B cell (primary cell): Measurements from ENCODE around the gene LANCL2. TPM values are rescaled to one million over a fixed set of nuclear protein-coding genes. Genes with fewer than 3 reads are reported as not detected.

ENCODE experiments used
- ATAC-seq: fragments of 200-7000 bp; cut with Tn5 transposase; one replicate; pipeline ENCODE4 v1.10.0; 2021; ENCODE audit warnings: low read depth, mild to moderate bottlenecking, moderate number of reproducible peaks, moderate library complexity
- CTCF ChIA-PET: fragments of 350-600 bp; sonication (Branson Sonifier 250); formaldehyde crosslinking; loops from one replicate; lab custom pipeline; 2021; ENCODE audit warnings: antibody characterized with exemption, inconsistent platforms; lab: Charles Lee
- POLR2A ChIA-PET: fragments of 350-600 bp; sonication (Branson Sonifier 250); formaldehyde crosslinking; loops from one replicate; lab custom pipeline; 2021; ENCODE audit warnings: antibody characterized with exemption; lab: Charles Lee
- DNase-seq: peaks from one replicate; pipeline ENCODE4 v3.0.0; 2013
- H2AFZ ChIP-seq: 2 replicates; pipeline ENCODE4 v1.6.1; 2012; ENCODE audit warnings: mild to moderate bottlenecking, low read depth, low read length; ENCODE audit not compliant: insufficient read depth, poor library complexity, severe bottlenecking
- H3K27ac ChIP-seq, 2 donors: 1 replicate in 1 of 2; 2 replicates in 1 of 2; pipeline ENCODE4 v1.5.1; 2012 to 2013; ENCODE audit warnings: low read length in 2 of 2, mild to moderate bottlenecking in 2 of 2, moderate library complexity in 1 of 2
- H3K27me3 ChIP-seq, 4 experiments: fragments of 200-600 bp in 1 of 4; sonication (generic) in 1 of 4; replicated peaks in 1 of 4; 1 replicate in 2 of 4; 2 replicates in 2 of 4; pipeline versions ENCODE4 v1.6.1 to v1.7.0; 2013 to 2016; ENCODE audit warnings: low read length in 3 of 4, mild to moderate bottlenecking in 2 of 4, mixed read lengths in 1 of 4, moderate library complexity in 1 of 4; ENCODE audit not compliant: insufficient read depth in 4 of 4, control insufficient read depth in 3 of 4; ENCODE audit errors: control extremely low read depth in 1 of 4
- H3K36me3 ChIP-seq, 2 experiments: replicated peaks in 1 of 2; 1 replicate in 1 of 2; 2 replicates in 1 of 2; pipeline versions ENCODE4 v1.6.1 to v1.7.1; 2013; ENCODE audit warnings: low read length in 1 of 2; ENCODE audit not compliant: insufficient read depth in 2 of 2, control insufficient read depth in 1 of 2; ENCODE audit errors: control extremely low read depth in 1 of 2, extremely low read depth in 1 of 2
- H3K4me1 ChIP-seq, 2 donors: fragments of 200-600 bp in 1 of 2; sonication (generic) in 1 of 2; 1 replicate in 1 of 2; 2 replicates in 1 of 2; pipeline versions ENCODE4 v1.5.1 to v1.6.1; 2013 to 2017; ENCODE audit warnings: low read length in 2 of 2; ENCODE audit not compliant: control insufficient read depth in 2 of 2, insufficient read depth in 2 of 2
- H3K4me2 ChIP-seq: replicated peaks from 2 replicates; pipeline ENCODE3; 2012; ENCODE audit warnings: mild to moderate bottlenecking, low read depth, low read length; ENCODE audit not compliant: poor library complexity, severe bottlenecking
- H3K4me3 ChIP-seq, 5 experiments: fragments of 200-600 bp in 1 of 5; sonication (generic) in 1 of 5; 1 replicate in 3 of 5; 2 replicates in 2 of 5; pipeline versions ENCODE4 v1.5.1 to v1.7.0; 2011 to 2016; ENCODE audit warnings: low read length in 4 of 5, mild to moderate bottlenecking in 4 of 5, low read depth in 2 of 5, control low read depth in 1 of 5, moderate library complexity in 1 of 5; ENCODE audit not compliant: insufficient read depth in 1 of 5; ENCODE audit errors: control extremely low read depth in 1 of 5, extremely low read depth in 1 of 5
- H3K79me2 ChIP-seq: fragments of 200-600 bp; sonication (generic); one replicate; pipeline ENCODE4 v1.6.0; 2016; ENCODE audit warnings: low read length; ENCODE audit not compliant: control insufficient read depth, insufficient read depth
- H3K9ac ChIP-seq: fragments of 200-600 bp; sonication (generic); 2 replicates; pipeline ENCODE4 v1.6.1; 2017; ENCODE audit warnings: mild to moderate bottlenecking, low read length, moderate library complexity
- H3K9me3 ChIP-seq, 3 donors: one replicate each; pipeline versions ENCODE4 v1.6.1 to v1.7.1; 2013; ENCODE audit warnings: low read length in 2 of 3; ENCODE audit not compliant: control insufficient read depth in 2 of 3, insufficient read depth in 1 of 3; ENCODE audit errors: control extremely low read depth in 1 of 3
- H4K20me1 ChIP-seq: 2 replicates; pipeline ENCODE4 v1.6.0; 2012; ENCODE audit warnings: mild to moderate bottlenecking, low read length; ENCODE audit not compliant: insufficient read depth, control insufficient read depth, poor library complexity, severe bottlenecking
- H3K27ac Mint-ChIP-seq: one replicate; pipeline ENCODE4 v1.8.0; 2021; ENCODE audit warnings: mixed read lengths
- H3K27me3 Mint-ChIP-seq: one replicate; pipeline ENCODE4 v1.8.0; 2021; ENCODE audit warnings: mixed read lengths
- H3K4me1 Mint-ChIP-seq: one replicate; pipeline ENCODE4 v1.8.0; 2021; ENCODE audit warnings: mixed read lengths
- H3K4me3 Mint-ChIP-seq: one replicate; pipeline ENCODE4 v1.8.0; 2021; ENCODE audit warnings: mixed read lengths
- H3K9me3 Mint-ChIP-seq: one replicate; pipeline ENCODE4 v1.8.0; 2022; ENCODE audit warnings: mixed read lengths; ENCODE audit not compliant: insufficient read depth
- EZH2 ChIP-seq: IDR thresholded peaks from 2 replicates; pipeline ENCODE4 v1.6.1; 2012; ENCODE audit warnings: borderline replicate concordance, low read depth, mild to moderate bottlenecking, moderate library complexity, low read length; ENCODE audit not compliant: insufficient read depth, poor library complexity, severe bottlenecking
- WGBS: methylation state at CpG from one replicate; pipeline ENCODE4 v1.1.5; 2013; ENCODE audit warnings: missing lambda C conversion rate; ENCODE audit not compliant: insufficient coverage; 5-methylcytosine and 5-hydroxymethylcytosine counted together
- intact Hi-C: fragments of 100-400 bp; cut with micrococcal nuclease; formaldehyde crosslinking; loops from one replicate; pipeline ENCODE4 v1.10.0; 2022
- polyA plus RNA-seq: library from polyadenylated mRNA; depleted of rRNA; stranded (reverse); fragments of >200 nt; gene quantifications from 2 replicates; pipeline ENCODE4 v1.2.3, GENCODE V29; 2012
- total RNA-seq, 2 donors: library from RNA; stranded (reverse); fragments of 120-200 nt in 1 of 2; gene quantifications; 1 replicate in 1 of 2; 2 replicates in 1 of 2; pipeline versions ENCODE4 v1.2.3 to v1.2.4, GENCODE V29; 2013 to 2022
- TF ChIP-seq, protein P1 (sequence below): fragments of 200-600 bp; IDR thresholded peaks from one replicate; pipeline ENCODE4 v1.8.0; 2022; ENCODE audit warnings: antibody characterized with exemption, mild to moderate bottlenecking

Gene LANCL2
- total and polyA plus RNA-seq, 2 donors (not counting 1 experiment from before 2014, with no cell fraction given), result 3.5 to 8.1 TPM

DNA sequence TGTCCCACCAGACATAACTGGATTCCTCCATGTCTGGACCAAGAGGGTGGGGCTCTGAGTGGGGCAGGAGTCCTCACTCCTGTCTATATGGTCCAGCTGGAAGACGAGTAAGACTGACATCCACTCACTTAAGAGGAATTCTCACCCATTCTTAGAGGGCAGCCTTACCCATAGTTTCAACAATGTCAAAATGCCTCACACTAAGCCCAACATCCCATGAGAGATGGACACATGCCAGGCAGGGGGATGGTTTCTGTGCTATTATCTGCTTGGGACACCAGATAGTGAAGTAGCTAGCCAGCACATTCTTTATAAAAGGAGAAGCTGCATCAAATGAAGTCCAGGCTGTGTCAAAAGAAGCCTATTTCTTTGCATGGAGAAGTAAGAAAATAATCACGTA lies 4.7 kb upstream of the LANCL2 start:
- H3K9me3 Mint-ChIP-seq, result no peaks in the 10 kb centered on the region

DNA sequence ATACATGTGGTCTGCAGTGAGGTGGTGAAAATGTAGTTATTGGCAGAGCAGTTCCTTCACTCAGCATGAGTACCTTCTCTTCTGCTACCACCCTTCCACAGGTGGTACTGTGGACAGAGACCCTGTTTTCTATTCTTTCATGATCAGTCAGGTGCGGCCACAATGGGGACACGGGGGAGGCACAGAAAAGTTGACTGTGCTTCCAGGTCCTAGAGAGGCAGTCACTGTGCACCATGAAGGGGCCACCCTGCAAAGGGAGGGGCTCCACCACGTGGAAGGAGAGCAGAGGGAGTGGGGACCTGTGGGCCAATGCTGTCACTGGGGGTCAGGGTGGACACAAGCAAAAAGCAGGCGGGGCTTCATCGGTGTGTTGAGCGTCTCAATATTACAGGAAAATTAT lies 3.6 kb upstream of the LANCL2 start:
- CTCF ChIA-PET, result no interaction called here
- no peak overlapping the region for H3K27ac Mint-ChIP-seq
- intact Hi-C loops, result no loop called here

More for the DNA sequence above, 4.7 kb upstream of the LANCL2 start:
- peaks cover 23% of the 10 kb centered on the region for H3K27me3 Mint-ChIP-seq
- no peak overlapping the region for H3K27ac Mint-ChIP-seq
- CTCF ChIA-PET, result no interaction called here
- TF ChIP-seq EZH2, result no peak
- TF ChIP-seq, protein P1, sequence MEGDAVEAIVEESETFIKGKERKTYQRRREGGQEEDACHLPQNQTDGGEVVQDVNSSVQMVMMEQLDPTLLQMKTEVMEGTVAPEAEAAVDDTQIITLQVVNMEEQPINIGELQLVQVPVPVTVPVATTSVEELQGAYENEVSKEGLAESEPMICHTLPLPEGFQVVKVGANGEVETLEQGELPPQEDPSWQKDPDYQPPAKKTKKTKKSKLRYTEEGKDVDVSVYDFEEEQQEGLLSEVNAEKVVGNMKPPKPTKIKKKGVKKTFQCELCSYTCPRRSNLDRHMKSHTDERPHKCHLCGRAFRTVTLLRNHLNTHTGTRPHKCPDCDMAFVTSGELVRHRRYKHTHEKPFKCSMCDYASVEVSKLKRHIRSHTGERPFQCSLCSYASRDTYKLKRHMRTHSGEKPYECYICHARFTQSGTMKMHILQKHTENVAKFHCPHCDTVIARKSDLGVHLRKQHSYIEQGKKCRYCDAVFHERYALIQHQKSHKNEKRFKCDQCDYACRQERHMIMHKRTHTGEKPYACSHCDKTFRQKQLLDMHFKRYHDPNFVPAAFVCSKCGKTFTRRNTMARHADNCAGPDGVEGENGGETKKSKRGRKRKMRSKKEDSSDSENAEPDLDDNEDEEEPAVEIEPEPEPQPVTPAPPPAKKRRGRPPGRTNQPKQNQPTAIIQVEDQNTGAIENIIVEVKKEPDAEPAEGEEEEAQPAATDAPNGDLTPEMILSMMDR, result no peak
- ATAC-seq, result no peak
- intact Hi-C loops, result no loop called here
- H3K4me3 ChIP-seq, result no peak overlapping the region
- H3K4me1 Mint-ChIP-seq, result peaks cover 8% of the 10 kb centered on the region
- 71% methylated on average over 1 of the region's 2 CpGs for WGBS
- no peak overlapping the region for H3K27ac ChIP-seq
- no peaks in the 10 kb centered on the region for H3K9me3 ChIP-seq
- no peak for DNase-seq
- H3K27me3 ChIP-seq, result peaks cover 0 to 12% (median 0%) of the 10 kb centered on the region in 4 experiments
- H3K36me3 ChIP-seq, result no peaks in the 10 kb centered on the region
- no peak overlapping the region for H2AFZ ChIP-seq
- H3K4me2 ChIP-seq, result no peak overlapping the region
- H3K9ac ChIP-seq, result no peak overlapping the region
- peaks cover 7 to 11% of the 10 kb centered on the region in 2 donors for H3K4me1 ChIP-seq
- POLR2A ChIA-PET, result no interaction called here
- H4K20me1 ChIP-seq, result no peaks in the 10 kb centered on the region
- no peaks in the 10 kb centered on the region for H3K79me2 ChIP-seq
- no peak overlapping the region for H3K4me3 Mint-ChIP-seq

More for the DNA sequence above, 3.6 kb upstream of the LANCL2 start:
- H4K20me1 ChIP-seq, result no peaks in the 10 kb centered on the region
- 79% methylated on average over 2 of the region's 6 CpGs for WGBS
- no peaks in the 10 kb centered on the region for H3K9me3 Mint-ChIP-seq
- H3K27ac ChIP-seq, result no peak overlapping the region
- H3K4me2 ChIP-seq, result no peak overlapping the region
- no peak overlapping the region for H3K9ac ChIP-seq
- ATAC-seq, result no peak
- H3K4me3 ChIP-seq, result no peak overlapping the region
- H3K79me2 ChIP-seq, result peaks cover 3% of the 10 kb centered on the region
- no peaks in the 10 kb centered on the region for H3K36me3 ChIP-seq
- DNase-seq, result no peak
- no peak overlapping the region for H3K4me3 Mint-ChIP-seq
- peaks cover 0 to 12% (median 0%) of the 10 kb centered on the region in 4 experiments for H3K27me3 ChIP-seq
- POLR2A ChIA-PET, result no interaction called here
- no peak overlapping the region for H2AFZ ChIP-seq
- peaks cover 7 to 12% of the 10 kb centered on the region in 2 donors for H3K4me1 ChIP-seq
- TF ChIP-seq, protein P1, result no peak
- no peak for TF ChIP-seq EZH2
- H3K27me3 Mint-ChIP-seq, result peaks cover 23% of the 10 kb centered on the region
- H3K9me3 ChIP-seq, result no peaks in the 10 kb centered on the region
- peaks cover 10% of the 10 kb centered on the region for H3K4me1 Mint-ChIP-seq
